Muscle of back (tissue), 11 donors: ENCODE data around the gene GRM3. TPM values are rescaled to one million over a fixed set of nuclear protein-coding genes. Genes with fewer than 3 reads are reported as not detected.
A peak's percentile ranks its signal among the peaks of the same experiment; 100 is the strongest.

Experiments
- DNase-seq, 3 donors: peaks; one replicate each; pipeline versions ENCODE4 v3.0.0 to v3.0.0-alpha.2; 2013
- polyA plus RNA-seq, 10 donors: library from polyadenylated mRNA; unstranded; fragments of 120-200 nt; gene quantifications; one replicate each; pipeline ENCODE4 v1.2.1, GENCODE V29; 2013; ENCODE audit not compliant: insufficient read length in 10 of 10

Gene GRM3
- polyA plus RNA-seq, 10 donors = 0.03 to 0.56 (median 0.12) TPM; not detected in 1

DNA sequence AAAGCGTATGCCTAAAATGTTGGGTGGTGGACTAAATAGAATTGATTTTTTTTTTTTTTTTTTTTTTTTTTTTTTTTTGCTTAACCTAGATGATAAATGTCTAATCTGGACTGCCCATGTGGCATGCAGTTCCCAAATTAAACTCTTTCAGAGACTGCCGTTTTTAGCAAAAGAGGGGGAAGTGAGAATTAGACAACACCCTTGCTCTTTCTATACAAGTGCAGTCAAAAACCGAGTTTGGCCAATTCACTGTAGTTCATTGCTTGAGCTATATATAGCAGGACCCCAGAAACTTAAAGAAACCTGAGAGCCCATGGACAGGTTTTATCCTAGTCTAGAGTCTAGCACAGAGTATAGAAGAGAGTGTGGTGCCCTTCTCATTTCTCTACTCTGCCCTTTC is 141.9 kb downstream of the GRM3 start:
- DNase-seq = no peak

DNA sequence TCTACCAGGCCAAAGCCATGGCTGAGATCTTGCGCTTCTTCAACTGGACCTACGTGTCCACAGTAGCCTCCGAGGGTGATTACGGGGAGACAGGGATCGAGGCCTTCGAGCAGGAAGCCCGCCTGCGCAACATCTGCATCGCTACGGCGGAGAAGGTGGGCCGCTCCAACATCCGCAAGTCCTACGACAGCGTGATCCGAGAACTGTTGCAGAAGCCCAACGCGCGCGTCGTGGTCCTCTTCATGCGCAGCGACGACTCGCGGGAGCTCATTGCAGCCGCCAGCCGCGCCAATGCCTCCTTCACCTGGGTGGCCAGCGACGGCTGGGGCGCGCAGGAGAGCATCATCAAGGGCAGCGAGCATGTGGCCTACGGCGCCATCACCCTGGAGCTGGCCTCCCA is 142.7 kb downstream of the GRM3 start:
- DNase-seq = no peak

DNA sequence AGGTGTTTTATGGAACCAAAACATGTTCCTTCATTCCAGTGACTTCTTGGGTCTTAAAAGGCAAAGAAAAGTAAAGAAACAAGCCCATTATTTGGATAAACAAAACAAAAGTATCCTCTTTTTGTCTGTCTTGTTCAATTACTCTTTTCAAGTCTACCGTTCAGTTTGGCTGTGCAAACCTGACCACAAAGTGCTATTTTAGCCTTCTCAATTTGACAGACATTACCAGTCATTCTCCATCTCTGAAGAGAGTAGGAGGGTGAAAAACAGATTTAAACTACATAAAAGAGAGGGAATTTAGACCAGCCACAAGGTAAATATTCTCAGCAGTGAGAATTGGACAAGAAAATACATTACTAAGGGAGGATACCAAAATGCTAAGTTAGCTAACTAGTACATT is 145.2 kb downstream of the GRM3 start:
- DNase-seq = no peak

DNA sequence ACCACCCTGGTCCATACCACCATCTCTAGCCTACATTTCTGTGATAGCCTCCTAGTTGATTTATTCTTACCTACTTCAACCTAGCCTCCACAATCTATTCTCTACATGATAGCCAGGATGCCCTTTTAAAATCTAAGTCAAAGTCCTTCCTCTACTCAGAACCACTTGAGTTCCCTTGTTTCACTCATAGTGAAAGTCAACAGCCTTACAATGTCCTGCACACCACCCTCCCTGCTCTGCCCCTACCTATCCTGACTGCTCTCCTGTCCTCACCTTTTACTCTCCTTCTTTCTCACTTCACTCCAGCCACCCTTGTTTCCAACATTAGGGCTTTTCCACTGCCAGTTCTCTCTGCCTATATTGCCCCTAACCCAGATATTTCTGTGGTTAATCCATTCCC is 146.7 kb downstream of the GRM3 start:
- no peak for DNase-seq

DNA sequence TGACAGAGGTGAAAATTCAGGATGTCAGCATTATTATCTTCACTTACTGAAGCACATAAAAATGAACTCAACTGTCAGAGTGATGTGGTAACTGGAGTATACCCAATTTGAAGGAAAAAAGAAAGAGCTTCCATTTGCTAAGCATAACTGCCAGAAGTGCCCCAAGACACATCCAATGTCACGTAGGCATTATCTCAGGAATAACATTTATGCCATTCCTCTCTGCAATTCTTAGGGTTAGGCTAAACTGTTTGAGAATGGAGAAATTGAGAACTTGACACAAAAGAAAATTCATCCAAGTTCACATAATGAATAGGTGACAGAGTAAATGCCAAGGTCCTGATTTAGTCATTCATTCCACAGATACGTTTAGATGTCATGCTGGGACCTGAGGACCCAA is 148.6 kb downstream of the GRM3 start:
- DNase-seq = no peak

DNA sequence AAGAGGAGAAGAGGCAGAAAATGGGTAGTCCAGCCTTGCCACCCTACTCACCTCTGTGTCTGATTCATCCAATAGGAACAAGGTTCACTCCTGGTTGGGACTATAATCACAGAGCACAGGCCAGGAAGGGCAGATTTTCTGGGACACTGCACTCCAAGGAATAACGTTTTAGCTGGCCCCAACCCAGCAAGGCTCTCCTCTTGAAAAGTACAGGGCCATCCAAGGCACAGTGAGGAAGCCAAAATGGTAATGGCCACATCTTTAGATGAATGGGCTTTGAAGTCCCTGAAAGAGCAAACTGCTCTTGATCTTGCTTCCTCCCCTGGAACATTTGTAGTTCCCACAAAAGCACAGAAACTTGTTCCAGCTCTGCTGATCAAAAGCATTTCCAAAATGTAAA is 149.4 kb downstream of the GRM3 start:
- no peak for DNase-seq

DNA sequence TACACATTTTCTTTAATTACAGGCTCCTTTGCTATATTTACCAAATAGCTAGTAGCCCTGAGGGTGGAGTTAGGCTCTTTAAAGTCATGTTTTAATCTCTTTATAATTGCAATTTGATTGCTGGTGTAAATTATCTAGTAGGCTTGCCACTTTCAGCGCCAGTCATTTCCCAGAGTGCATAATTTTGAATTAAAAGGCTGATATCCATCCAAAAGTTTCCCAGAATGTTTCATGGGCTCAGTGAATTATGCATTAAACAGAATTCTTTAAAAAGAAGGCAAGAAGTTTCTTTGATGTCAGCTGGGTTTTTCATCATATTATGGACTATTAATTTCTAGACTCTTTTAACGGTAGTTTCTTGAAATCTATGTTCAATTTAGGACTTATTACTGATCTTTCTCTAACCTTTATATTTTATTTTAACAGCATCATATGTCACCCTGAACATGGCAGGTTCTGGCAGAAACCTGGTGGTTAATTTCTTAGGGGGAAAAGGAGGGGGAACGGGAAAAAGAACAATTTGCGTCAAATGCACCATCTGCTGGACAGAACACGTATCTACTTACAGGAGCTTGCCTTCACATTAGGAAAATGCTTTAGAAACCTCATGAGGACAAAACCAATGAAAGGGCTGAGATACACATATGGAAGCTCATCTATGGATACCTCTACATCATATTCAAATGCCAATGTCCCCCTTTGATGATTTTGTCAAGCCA is 171.1 kb downstream of the GRM3 start:
- DNase-seq = peak; percentile 1 to 37 (median 19)

DNA sequence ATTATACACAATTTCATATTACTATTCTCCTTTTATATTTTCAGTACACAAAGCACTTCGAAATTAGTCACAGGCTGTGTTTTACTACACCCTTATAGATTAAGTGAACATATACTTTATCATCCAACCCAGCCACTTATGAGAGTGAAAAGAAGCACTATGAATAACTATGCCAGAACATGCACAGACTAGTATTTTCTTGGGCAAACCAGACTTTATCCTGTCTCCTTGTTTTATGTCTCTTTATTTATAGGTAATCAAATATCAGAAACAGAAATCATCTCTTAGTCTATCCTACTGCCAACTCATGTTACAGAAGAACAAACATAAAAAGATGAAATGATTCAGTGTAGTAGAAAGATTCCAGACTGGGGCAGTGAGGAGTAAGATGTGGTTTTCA is 171.8 kb downstream of the GRM3 start:
- DNase-seq = no peak

GRCh38 chr7:86818903-86819302 is 175.2 kb downstream of the GRM3 start:
- no peak for DNase-seq

- DNase-seq = no peak
Observed at GRCh38 chr7:86823769-86824168, 180.1 kb downstream of the GRM3 start.

GRCh38 chr7:86825264-86825663 is 181.6 kb downstream of the GRM3 start:
- DNase-seq = no peak

- no peak for DNase-seq
Observed at GRCh38 chr7:86826948-86827347, 183.2 kb downstream of the GRM3 start.

DNA sequence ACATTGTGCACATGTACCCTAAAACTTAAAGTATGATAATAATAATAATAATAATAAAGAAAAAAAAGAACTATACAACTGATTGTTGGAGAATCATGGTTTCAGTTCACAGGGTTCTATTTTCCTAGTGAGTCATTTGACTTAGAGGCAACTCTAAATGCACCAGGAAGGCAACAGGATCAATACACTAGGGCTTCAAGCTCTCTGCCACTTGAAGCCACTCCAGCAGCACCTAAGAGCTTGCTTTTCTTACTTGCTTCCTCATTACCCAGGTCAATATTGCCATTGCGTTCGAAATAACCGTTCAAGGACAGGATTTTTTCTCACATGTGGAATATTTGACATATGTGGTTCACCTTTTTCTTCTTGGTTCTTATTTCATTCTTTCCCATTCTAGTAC is 189.7 kb downstream of the GRM3 start:
- no peak for DNase-seq

DNA sequence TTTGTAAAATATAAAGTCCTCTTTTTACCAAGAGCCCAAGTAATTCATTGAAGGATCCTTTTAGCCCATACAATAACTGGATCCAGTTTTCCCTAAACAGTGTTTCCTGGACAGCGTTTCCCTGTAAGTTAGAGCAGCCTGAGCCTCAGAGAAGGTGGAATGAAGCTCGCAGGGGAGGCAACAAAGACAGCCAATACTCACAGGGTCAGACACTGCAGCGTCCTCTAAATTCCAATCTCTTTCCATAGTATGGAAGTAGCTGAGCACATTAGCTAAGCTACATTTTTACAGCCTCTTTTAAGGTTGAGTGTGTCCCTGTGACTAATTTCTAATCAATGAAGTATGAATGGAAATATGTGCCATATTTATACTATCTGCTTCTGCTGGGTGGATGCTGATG is 193.5 kb downstream of the GRM3 start:
- no peak for DNase-seq

DNA sequence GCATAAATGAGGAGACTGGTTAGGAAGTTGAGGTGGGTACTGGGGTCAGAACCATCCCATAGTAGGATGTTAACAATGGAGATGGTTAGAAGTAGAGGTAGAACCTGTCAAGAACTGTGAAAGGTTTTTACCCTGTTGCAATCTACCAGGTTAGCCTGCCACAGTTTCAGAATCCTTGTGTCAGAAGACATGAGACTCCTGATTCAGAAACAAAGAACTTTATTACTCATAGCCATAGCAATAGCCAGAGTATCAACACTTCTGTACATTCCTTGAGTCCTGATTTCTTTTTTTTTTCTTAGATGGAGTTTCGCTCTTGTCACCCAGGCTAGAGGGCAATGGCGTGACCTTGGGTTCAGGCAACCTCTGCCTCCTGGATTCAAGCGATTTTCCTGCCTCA is 200.9 kb downstream of the GRM3 start:
- no peak for DNase-seq

DNA sequence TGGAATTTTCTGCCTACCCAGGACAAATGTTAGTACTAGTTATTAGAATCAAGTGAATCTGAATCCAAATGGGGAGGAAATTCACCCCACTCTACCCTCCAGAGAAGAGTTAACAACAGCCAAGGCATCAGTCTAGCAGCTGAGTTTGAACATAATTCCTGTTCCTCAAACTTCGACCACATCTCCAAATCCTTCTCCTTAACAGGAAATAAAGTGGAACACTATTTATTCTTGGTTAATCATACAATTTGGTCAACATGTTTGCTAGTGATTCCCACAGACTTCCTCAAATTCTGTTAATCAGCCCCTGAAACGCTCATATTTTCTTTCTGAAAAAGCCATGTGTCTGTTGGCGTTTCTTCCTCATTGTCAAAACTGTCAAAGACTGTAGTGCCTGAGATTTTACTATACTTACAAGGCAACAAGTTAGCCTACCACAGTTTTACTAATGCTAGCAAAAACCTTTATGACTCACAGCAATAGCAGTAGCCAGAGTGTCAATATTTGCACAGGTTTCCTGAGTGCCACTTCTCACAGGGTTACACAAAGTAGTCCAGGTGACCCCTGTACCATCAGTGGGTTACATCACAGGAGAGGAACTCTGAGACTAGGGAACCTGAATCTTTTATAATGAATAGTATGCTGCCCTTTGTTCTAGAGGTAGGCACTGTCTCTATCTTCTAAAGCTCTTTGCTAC is 202.9 kb downstream of the GRM3 start:
- no peak for DNase-seq

DNA sequence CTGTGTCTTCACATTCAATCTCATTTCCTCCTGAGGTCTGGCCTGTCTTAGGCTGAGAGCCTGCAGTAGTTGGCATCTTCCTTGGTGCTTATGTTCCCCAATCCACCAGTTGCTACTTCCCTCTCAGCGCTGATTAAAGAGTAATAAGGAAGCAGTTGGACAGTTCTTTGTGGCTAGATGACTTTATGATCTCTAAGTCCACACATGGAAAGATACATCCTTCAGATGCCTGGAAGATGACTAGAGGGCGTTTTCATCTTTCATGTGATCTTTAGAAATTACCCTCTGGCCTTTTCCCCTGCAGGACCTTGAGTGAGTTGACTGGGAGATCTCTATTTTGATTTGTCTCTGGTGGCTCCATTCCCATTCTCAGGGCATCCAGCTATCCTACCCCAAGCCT is 204.5 kb downstream of the GRM3 start:
- DNase-seq = no peak

DNA sequence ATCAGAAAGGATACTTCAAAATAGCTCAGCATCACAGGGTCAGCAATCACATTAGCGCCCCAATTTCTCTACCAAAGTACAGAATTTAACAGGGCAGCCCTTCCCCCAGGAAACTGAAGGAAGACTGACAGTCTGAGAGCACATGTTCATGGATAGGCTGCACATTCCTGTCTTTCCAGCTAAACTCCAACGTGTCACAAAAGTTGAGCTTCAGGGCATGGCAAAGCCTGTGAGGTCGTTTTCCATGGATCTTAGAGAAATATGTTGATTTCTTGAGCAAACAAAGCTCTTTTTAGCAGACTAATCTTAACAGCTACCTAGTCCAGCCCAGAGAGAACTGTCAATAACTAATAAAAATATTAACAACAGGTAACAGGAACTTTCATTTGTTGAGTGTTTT is 207.9 kb downstream of the GRM3 start:
- DNase-seq = no peak

- no peak for DNase-seq
Observed at GRCh38 chr7:86863452-86863851, 219.7 kb downstream of the GRM3 start.

- DNase-seq = no peak
Observed at GRCh38 chr7:86867163-86867762, 223.6 kb downstream of the GRM3 start.

GRCh38 chr7:86876146-86876545 is 232.4 kb downstream of the GRM3 start:
- no peak for DNase-seq

DNA sequence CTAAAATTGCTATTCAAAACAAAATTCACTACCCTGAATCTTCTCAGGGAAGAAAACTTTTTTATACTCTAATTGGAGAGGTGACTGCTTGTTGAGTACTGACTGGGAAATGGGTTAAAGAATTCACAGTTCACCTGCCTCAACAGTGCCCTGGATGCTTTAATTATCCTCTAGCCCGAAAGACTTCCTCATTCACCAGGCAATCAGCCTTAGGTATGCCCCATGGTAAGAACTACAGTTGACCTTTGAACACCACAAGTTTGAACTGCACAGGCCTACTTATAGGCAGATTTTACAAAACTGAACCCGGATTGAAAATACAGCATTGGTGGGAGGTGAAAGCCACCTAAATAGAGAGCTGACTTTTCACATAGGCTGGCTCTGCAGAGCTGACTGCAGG is 240.4 kb downstream of the GRM3 start:
- no peak for DNase-seq

- no peak for DNase-seq
Observed at GRCh38 chr7:86889501-86889900, 245.8 kb downstream of the GRM3 start.
